Stimulated activated CD8-positive, alpha-beta memory T cell treated with anti-CD3 and anti-CD28 coated beads, Interleukin-12 subunit alpha, Interleukin-12 subunit beta, amount 100 ng/mL, for 1 hour (primary cell): ENCODE results near the gene VRK3.
"Not testable (repeated sequence)": the region's sequence is repeated elsewhere in the genome, so short reads cannot be mapped to it uniquely, and the experiment has no call there.

Experiments
- DNase-seq: peaks from one replicate; pipeline ENCODE4 v3.0.0-alpha.2; 2020; ENCODE audit warnings: low read depth

Gene VRK3

GRCh38 chr19:49987159-49987698 is 37.9 kb downstream of the VRK3 start:
- peak; percentile 34 for DNase-seq

GRCh38 chr19:49986354-49986753 is 38.8 kb downstream of the VRK3 start:
- DNase-seq = no peak

GRCh38 chr19:49985871-49986270 is 39.3 kb downstream of the VRK3 start:
- DNase-seq = no peak

GRCh38 chr19:49984491-49984890 is 40.7 kb downstream of the VRK3 start:
- no peak for DNase-seq

- peak; percentile 73 for DNase-seq
Observed at GRCh38 chr19:49983645-49984229, 41.4 kb downstream of the VRK3 start.

GRCh38 chr19:49981603-49982593 is 43.3 kb downstream of the VRK3 start:
- no peak for DNase-seq

GRCh38 chr19:49978324-49978723 is 46.8 kb downstream of the VRK3 start:
- no peak for DNase-seq

- no peak for DNase-seq
Observed at GRCh38 chr19:49977881-49978280, 47.3 kb downstream of the VRK3 start.

- DNase-seq = no peak
Observed at GRCh38 chr19:49977076-49977475, 48.1 kb downstream of the VRK3 start.

- DNase-seq = no peak
Observed at GRCh38 chr19:49976496-49976895, 48.7 kb downstream of the VRK3 start.

- DNase-seq = no peak
Observed at GRCh38 chr19:49975051-49975450, 50.1 kb downstream of the VRK3 start.

- DNase-seq = no peak
Observed at GRCh38 chr19:49973987-49974386, 51.2 kb downstream of the VRK3 start.

- no peak for DNase-seq
Observed at GRCh38 chr19:49972841-49973240, 52.3 kb downstream of the VRK3 start.

- no peak for DNase-seq
Observed at GRCh38 chr19:49971991-49972411, 53.2 kb downstream of the VRK3 start.

- DNase-seq = not testable (repeated sequence)
Observed at GRCh38 chr19:49969355-49969754, 55.8 kb downstream of the VRK3 start.

- DNase-seq = no peak
Observed at GRCh38 chr19:49968279-49968922, 56.8 kb downstream of the VRK3 start.

- DNase-seq = not testable (repeated sequence)
Observed at GRCh38 chr19:49960980-49961379, 64.2 kb downstream of the VRK3 start, which contains the start of gene SIGLEC11. SIGLEC11 (minus strand) TSS chr19:49961172; CDS start chr19:49961081, 91 bp downstream.

GRCh38 chr19:49959892-49960291 is 65.3 kb downstream of the VRK3 start:
- not testable (repeated sequence) for DNase-seq

- DNase-seq = not testable (repeated sequence)
Observed at GRCh38 chr19:49958596-49958995, 66.6 kb downstream of the VRK3 start.

GRCh38 chr19:49958144-49958543 is 67.0 kb downstream of the VRK3 start:
- DNase-seq = not testable (repeated sequence)

- DNase-seq = no peak
Observed at GRCh38 chr19:49957262-49957915, 67.8 kb downstream of the VRK3 start.

GRCh38 chr19:49956115-49956495 is 69.1 kb downstream of the VRK3 start:
- DNase-seq = no peak
